HG02610 (cell line): ENCODE measurements around the gene MYH14.

Source experiments
- ATAC-seq: cut with Tn5 transposase; IDR thresholded peaks from one replicate; pipeline ENCODE4 v1.9.1; 2021; ENCODE audit warnings: mild to moderate bottlenecking, moderate library complexity; ENCODE audit not compliant: unreplicated experiment

The MYH14 gene

DNA sequence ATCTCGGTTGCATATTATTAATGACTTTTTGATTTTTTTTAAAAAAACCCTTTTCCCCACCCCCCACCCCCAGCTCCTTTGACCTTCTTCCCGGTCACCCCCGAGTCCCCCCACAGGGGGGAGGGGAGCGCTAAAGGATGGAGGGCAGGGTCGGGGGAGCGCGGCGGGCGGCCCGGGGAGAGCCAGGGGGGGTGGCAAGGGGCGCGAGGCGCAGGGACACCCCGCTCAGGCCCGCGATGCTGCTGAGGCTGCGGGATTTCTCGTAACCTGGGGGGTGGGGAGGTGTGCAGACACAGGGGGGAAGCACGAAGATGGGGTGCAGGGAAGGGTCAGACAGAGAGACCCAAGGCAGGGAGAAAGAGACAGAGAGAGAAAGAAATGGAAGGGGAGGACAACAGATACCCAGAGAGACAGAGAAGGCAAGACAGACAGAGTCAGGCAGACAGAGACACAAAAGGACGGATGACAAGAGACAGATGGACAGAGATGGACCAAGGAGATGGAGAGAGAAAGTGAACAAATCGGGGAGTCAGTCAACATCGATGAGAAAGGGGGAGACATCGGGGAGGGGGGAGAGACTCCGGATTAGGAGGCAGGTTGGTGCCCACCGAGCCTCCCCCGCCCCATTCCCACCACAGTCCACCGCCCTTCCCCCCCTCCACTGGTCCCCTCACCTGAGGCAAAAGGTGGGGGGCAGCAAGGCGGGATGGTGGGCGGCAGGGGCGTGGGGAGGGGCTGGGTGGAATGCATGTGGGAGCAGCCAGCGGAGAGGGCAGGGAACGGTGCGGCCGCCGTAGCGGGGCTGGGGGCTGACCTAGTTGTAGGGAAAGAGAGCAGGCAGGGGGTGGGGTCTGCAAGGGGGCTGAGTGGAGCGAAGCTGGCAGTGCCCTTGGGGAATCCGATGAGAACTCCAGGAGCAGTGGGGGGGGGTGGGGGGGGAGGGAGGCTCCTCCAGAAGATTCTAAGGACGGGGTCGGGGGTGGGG is 111.6 kb downstream of the MYH14 start:
- ATAC-seq: no peak

DNA sequence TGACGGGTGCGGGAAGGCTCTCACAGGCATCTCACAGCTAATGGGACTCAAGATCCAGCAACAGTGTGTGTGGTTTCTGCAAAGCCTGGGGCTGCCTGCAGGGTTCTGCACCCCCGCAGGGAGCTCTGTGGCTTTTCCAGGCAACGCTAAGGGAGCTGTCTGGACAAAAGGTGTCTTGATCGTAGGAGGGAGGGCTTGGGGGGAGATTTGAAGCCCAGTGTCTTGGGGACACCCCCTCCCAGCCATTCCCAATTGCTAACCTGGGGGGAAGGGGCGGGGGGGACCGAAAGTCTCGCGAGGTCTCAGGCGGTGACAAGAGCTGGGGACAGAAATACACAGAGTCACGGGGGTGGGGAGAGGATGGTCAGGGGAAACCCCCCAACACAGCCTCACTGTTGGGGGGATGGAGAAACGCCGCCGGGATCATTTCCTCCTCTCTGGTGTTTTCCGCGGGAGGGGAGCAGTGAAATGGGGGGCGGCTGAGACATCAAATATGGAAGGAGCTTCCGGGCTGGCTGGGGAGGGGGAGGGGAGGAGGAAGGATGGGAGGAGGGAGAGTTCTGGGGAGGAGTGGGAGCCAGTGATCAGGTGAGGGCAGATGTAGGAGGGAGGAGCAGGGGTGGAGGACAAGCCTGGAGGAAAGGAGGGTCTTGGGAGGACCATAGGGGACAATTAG is 112.5 kb downstream of the MYH14 start:
- ATAC-seq: no peak

DNA sequence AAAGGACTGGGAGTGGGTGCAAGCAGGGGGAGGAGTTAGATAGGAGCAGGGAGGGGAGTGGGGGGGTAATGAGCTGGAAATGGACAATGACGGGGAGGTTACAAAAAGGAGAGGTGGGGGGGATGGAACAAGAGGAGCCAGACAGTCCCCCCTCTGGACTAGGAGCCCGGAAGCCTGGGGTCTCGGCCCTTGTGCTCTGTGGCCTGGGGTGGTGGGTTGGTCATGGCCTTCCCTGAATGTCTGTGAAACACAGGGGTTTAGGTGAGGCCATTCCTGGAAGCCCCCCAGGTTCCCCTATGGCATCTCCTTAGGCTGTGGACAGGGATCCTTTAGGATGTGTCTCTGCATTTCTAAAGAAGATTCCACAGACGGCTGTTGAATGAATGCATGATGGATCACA is 113.7 kb downstream of the MYH14 start:
- no peak for ATAC-seq

DNA sequence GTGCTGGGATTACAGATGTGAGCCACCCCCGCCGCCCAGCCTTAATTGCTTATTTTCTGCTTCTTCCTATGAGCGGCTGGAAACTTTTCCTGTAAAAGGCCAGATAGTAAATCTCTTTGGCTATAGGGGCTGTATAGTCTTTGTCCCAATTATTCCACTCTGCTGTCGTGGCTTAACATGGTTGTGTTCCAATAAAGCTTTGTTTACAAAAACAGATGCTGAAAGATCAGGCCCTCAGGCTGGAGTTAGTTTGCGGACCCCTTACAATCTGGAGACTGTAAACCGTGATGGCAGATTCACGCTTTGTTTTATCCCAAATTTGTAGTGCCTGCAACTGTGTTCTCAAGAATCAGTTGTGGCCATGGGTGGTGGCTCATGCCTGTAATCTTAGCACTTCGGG is 115.0 kb downstream of the MYH14 start:
- no peak for ATAC-seq

DNA sequence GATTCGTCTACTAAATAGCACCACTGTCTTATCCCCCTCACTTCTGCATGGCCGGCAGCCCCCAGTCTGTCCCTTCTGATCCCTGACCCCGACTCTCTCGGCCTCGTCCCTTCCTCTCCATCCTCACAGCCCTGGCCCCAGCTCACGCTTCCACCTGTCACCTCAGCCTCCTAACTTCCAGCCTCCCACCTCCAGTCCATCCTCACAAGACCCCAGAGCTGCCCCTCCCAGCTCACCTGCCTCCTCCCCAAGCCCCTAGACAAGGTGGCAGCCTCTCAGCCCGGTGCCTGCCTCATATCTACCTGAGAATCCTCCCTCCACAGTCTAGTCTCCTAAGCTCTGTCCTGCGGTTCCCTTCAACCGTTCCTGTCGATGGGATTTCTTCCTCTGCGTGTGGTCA is 115.7 kb downstream of the MYH14 start:
- no peak for ATAC-seq

DNA sequence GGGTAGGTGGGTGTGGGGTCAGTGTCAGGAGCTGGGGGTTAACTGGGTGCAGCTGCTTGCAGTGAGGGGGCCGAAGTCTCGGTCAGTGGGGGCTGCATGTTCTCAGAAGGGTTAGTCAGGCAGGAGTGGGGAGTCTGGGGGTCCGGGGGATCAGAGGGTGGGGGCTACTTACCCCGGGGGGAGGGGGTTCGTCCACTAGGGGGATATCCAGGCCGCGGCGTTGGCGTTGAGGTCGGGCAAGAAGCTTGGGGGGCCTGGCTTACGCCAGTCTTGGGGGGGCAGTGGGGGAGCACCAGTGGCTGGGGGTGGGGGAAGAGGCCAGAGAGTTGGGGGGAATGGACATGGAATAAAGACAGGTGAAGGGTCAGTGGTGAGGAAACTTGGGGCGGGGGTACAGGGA is 116.6 kb downstream of the MYH14 start:
- no peak for ATAC-seq

DNA sequence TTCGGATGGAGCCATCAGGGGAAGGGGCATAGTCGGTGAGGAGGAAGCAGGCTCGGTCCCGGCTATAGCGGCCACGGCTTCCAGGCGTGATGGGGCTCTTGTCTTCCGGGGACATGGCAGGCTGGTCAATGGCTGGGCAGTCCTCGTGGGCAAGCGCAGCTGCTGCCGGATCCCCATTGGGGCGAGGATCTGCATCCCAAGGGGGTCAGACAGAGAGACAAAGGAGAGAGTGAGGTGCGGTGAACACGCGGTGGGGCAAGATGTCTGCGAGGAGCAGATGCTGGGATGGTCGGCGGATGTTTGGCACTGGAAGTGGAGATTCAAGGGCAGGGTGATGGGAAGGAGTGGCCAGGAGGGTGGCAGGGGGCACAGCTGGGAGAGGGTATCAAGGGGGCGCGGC is 117.2 kb downstream of the MYH14 start:
- no peak for ATAC-seq

DNA sequence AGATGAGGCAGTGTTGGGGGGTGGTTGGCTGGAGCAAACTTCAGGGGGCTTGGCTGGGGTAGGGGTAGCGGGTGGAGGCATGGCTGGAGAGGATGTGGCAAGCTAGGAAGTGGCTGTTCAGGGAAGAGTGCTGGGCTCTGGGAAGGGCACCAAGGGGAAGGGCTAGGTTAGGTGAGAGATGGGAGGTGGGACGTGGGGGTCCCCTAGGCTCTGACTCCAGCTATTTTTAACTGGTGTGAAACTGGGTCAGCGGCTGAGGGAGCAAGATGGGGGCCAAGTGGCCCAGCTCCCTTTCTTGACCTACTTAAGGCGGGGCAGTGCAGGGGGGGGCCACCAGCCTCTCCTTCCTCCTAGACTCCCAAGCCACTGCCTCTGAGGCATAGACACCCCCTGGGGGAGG is 118.4 kb downstream of the MYH14 start:
- ATAC-seq: no peak

DNA sequence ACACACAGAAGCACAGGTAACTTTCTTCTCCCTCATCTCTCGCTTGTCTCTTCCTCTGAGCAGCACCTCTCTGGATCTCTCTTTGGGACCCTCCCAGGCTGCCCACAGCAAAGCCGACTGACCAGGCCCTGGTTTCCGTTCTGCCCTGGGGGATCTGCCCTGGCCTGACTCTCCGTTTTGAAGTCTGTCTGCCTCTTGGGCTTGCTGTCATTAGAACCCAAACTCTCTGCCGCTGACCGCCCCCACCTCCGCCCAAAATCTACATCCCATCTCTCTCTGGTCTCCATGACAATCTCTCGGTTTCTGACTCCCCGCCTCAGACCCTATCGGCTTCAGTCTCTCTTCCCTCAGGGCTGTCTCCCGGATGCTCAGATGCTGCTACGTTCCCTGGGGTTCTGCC is 118.8 kb downstream of the MYH14 start:
- no peak for ATAC-seq

DNA sequence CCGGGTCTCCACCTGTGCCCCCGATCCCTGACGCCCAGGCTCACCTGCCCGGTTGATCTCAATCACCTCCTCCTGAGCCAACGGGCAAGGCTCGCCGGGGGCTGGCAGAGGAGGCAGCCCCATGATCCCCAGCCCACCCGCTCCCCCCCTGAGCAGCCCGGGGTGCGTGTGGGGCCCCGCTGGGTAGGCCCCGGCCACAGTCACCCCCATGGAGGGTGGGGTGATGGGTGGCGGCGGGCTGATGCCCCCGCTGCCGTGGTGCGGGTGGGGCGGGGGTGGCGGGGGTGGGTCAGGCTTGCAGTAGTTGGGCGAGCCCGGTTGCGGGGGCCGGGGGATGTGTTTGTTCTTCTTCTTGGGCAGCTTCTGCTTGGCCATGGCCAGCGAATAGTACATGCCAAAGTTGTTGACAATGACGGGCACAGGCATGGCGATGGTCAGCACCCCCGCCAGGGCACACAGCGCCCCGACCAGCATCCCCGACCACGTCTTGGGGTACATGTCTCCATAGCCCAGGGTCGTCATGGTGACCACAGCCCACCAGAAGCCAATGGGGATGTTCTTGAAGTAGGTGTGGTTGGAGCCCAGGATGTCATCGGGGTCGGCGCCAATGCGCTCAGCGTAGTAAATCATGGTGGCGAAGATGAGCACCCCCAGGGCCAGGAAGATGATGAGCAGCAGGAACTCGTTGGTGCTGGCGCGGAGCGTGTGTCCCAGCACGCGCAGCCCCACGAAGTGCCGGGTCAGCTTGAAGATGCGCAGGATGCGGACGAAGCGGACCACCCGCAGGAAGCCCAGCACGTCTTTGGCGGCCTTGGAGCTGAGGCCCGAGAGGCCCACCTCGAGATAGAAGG is 119.7 kb downstream of the MYH14 start:
- no peak for ATAC-seq

DNA sequence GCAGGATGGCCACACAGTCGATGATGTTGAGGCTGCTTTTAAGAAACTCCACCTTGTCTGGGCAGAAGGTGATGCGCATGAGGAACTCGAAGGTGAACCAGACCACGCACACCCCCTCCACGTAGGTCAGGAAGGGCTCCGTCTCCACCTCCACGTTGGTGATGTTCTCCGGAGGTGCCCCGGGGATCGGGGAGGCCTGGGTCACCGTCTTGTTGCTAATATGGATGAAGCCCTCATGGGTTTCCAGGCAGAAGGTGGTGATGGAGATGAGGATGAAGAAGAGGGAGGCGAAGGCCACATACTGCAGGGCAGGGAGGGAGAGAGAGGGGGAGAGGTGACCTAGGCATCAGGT is 120.3 kb downstream of the MYH14 start:
- no peak for ATAC-seq

DNA sequence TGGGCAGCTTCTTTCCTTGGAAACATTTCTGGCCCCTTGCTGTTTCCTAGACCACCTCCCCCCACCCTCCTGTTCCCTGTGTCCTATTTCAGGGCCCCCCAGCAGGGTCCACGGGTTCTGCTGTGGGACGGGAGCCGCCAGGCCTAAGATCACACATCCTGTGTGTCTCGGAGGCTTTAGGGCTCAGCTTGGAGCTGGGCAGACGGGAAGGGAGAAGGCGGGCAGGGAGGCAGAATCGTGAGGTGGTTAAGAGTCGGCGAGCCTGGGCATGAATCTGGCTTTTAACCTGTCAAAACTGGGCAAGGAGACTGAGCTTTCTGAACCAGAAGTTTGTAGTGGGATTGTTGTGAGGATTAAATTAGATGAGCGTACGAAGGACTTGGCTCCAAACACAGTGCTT is 120.9 kb downstream of the MYH14 start:
- ATAC-seq: no peak

DNA sequence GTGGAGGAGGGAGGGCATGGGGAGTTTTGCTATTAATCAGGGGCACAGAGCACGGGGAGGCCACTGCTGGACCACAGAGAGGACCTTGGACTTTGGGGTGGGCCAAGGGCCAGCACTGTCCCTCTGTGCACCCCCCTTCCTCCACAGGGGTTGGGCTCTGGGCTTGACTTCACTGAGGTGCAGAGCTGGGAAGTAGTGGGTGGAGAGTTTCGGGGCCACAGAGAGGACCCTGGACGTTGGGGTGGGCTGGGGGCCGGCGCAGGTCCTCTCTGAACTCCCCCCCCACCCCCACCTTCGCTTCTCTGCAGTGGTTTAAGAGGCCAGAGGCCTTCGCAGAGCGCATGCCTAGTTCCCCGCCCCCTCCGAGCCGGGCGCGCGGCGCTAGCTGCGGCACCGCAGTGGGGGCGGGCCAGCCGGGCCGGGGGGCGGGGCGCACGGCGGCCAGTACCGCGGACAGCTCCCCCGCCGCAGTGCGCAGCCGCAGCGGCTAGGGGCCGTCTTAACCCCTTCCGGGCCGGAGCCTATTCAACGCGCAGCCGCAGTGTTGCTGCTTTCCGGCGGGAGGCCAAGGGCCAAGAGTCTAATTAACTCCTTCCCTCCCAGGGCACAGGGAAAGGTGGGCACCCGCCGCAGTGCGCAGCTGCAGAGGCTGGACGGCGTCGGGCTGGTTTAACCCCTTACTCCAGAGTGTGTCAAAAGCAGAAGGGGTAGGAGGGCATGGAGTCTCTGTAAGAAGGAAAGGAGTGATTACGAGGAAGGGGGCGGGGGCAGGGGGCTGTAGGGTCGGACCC is 122.1 kb downstream of the MYH14 start:
- ATAC-seq: no peak

DNA sequence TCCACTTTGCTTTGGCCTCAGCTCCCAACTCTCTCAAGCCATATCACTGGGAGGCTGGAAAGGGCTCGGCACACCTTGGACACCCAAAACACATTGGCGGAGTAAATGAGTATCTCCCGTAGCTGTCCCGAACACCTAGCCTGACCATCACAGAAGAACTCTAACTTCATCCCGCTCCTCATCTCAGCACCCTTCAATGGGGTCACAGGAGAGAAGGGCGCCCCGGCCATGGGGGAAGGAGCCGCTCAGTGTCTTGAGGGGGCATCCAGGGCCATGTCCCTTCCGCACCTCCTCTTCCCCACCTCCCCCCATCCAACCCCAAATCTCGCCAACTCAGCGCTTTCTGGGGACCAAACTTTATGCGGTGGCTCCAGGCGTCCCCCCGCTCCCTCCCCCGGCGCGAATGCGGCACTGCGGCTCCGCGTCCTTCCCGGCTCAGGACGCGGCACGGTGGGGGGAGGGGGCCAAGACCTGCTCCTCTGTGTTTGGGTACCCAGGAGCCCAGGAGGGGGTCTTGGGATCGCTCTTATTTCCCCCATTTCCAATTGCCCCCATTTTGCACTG is 122.8 kb downstream of the MYH14 start:
- ATAC-seq: no peak

DNA sequence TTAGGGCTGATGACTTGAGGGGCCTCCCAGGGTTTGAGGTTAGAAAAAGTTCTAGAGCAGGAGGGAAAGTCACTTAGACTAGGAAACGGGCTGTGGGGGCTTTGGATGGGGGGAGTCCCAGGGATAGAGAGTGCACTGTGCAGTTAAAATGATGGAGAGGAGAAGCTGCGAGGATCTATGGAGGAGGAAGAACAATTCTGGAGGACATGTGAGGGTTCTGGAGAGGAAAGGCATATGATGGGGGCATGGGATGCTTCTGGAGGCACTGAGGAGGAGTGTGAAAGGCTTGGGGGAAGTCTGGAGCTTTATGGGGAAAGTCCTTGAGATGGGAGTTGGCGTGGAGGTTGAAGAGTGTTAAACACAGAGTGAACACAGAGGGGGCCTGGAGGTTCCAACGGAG is 123.6 kb downstream of the MYH14 start:
- no peak for ATAC-seq

DNA sequence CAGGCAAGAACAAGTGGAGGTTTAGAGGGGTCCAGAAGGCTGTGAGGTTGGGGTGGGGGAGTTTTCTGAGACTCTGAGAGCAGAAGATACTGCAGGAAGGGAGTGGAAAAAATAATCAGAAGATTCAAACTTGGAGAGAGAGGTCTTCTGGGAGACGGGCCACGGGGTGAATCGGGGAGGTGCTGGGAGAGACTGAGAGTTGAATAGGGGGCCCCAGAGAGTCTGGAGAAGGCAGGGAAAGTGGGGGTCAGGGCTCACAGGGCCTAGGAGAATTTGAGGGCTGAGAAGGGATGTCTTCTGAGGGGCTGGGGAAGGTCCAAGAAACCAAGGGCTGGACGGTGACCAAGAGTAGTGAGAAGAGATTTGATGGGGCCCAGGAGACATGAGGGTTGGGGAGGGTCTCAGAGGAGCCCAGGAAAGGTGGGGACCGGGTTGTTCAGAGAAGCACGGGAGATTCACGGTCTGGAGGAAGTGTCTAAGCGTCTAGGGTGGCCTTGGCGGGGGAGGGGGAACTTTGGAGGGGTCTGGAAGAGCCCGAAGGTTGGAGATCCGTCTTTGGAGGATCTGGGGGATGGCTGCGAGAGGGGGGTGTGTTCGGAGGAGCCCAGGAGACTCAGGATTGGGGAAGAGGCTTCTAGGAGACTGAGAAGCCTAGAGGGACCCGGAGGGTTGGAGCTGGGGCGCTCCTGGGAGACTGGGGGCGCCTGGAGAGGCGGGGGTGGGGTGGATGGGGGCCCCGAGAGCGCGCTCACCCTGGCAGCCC is 124.2 kb downstream of the MYH14 start:
- ATAC-seq: no peak

DNA sequence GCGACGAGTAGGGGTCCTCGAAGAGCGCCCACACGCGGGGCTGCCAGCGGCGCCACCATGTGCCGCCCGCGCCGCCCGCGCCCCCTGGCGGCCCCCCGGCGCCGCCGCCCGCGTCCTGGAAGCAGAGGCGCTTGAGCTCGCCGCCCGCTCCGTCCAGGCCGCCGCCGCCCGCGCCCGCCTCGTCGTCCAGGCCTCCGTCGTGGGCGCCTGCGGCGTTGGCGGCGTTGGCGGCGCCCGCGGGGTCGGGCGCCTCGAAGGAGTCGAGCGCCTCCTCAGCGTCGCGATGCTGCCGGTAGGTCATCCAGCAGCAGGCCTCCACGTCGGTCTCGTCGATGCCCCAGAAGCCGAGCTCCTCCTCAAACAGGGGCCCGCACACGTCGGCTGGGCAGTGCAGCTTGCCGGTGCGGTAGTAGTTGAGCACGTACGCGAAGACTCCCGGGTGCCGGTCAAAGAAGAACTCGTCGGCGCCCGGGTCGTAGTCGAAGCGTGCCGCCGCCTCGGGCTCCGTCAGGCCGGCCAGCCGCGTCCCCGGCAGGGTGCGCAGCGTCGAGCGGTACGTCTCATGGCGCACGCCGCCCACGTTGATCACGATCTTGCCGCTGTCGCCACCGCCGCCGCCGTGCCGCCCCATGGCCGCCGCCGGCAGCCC is 124.9 kb downstream of the MYH14 start:
- ATAC-seq: no peak

DNA sequence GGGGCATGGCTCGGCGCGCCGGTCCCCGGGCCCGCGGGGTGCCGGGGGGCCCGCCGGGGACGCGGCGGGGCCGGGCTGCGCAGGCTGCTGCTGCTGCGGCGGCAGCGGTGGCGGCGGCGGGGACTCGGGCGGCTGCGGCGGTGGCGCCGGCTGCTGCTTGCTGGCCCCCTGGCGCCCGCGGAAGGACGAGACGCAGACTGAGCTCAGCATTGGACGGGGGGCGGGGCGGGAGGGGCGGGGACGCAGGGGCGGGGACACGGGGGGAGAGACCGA is 125.4 kb downstream of the MYH14 start:
- ATAC-seq: no peak

DNA sequence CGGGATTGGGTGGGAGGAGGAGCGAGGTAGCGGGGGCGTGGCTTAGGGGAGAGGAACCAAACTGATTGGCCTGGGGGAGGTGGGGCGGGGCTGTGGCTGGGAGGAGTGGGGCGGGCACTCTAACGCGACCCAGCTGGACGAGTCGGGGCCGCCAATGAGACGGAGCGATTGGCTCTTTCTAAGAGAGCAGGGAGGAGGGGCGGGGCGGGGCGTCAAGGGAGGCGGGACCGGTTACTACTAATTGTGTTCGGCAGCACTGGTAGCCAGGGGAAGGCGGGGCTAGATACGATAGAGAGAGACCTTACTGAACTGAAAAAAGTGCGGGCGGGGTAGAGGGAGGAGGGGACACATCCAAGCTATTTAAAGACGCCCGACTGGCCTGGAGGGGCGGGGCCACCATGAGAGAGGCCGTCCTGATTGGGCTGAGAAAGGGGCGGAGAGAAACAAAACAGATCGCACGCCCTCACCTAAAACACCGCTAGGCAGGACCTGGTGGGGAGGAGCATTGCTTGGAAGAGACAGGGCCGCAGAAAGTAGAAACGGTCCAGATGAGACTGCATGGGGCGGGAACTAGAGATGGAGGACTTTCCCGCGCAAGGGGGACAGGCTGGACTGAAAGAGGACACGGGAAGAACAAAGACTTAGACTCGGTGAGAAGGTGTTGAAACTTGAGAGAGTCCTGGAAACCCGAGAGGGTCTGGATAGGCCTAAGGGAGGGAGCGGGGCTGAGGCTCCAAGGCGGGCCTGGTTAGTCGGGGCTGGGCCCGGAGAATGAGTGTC is 125.9 kb downstream of the MYH14 start, which contains the start of gene KCNC3:
TSS of gene KCNC3 (minus strand) at position 232 of the 780 bp plus-strand sequence. CDS start 295 bp downstream, outside the sequence.
- ATAC-seq: peak; percentile 42
